Endothelial cell of coronary artery (primary cell): ENCODE results near the gene BCL2L11. TPM values are rescaled to one million over a fixed set of nuclear protein-coding genes. Genes with fewer than 3 reads are reported as not detected.

Experiments used
- total RNA-seq: library from RNA; depleted of rRNA; stranded (reverse); fragments of >200 nt; gene quantifications from 2 replicates; pipeline ENCODE4 v1.2.3, GENCODE V29; 2014

The BCL2L11 gene
- total RNA-seq = 6.4 and 7.9 TPM in 2 replicates

GRCh38 chr2:111120253-111121027, at the start of gene BCL2L11:
TSS of gene BCL2L11 (plus strand) at chr2:111120914. CDS start at chr2:111123746, 2,832 bp downstream.

